ENCODE measurements around the gene SSBP4. TPM values are rescaled to one million over a fixed set of nuclear protein-coding genes. Genes with fewer than 3 reads are reported as not detected.

Gene SSBP4
- total RNA-seq, 1 donor from 2014 or later: 56.6 TPM

DNA sequence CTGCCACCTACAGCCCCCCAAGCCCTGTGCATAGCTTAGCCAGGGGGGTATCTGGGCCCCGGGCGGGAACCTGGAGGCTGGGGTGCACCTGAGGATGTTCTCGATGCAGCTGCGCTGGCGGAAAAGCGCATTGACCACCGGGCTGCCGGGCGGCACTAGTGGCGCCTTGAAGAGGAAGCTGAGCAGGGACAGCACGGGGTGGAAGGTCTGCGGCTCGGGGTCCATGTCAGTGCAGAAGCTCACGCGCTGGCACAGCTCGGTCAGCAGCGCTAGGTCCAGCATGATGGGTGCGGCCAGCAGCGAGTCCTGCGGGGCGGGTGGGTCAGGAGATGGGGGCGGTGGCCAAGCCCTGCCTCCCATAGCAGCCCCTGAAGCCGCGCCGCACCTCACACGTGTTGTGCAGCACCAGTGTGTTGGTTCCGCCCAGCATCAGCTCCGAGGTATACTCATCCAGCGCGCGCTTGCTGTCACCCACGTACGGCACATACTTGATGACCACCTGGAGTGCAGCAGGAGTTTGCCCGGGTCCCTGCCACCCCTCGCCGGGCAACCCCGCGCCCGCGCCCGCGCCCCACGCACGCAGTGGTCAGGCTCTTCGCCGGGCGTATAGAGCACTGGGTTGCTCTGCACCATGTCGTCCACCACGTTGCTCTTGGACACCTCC lies 16.1 kb downstream of the SSBP4 start:
- Histone ChIP-seq H3K9ac (ENCODE audit: low read length) (no peak overlapping the region), H3K4me1 (ENCODE audit: insufficient read depth, low read length) (peaks cover 37% of the 10 kb centered on the region), H3K27me3 (ENCODE audit: insufficient read depth, low read length) (no peaks in the 10 kb centered on the region), H2AFZ (ENCODE audit: low read depth, low read length) (no peak overlapping the region), H3K27ac (ENCODE audit: low read depth, low read length) (no peak overlapping the region), H3K4me2 (ENCODE audit: low read length) (no peak overlapping the region), H3K79me2 (ENCODE audit: insufficient read depth, low read length) (peaks cover 12% of the 10 kb centered on the region), H3K4me3 (ENCODE audit: insufficient read depth, low read depth, low read length) (no peak overlapping the region), H4K20me1 (ENCODE audit: insufficient read depth, low read length) (peaks cover 25% of the 10 kb centered on the region), H3K36me3 (ENCODE audit: insufficient read depth, low read length) (no peaks in the 10 kb centered on the region), H3K9me3 (ENCODE audit: insufficient read depth, low read depth, low read length) (no peaks in the 10 kb centered on the region)
- FAIRE-seq: no peak
- no peak for DNase-seq (ENCODE audit: low read depth)
- Mint-ChIP-seq H3K9me3 (ENCODE audit: unreplicated experiment) (no peaks in the 10 kb centered on the region), H3K4me3 (ENCODE audit: unreplicated experiment) (peak overlapping the region; percentile 69), H3K36me3 (ENCODE audit: low read depth, unreplicated experiment) (peaks cover 3% of the 10 kb centered on the region), H3K4me1 (ENCODE audit: low read depth, unreplicated experiment) (peaks cover 20% of the 10 kb centered on the region), H3K27ac (ENCODE audit: unreplicated experiment) (no peak overlapping the region), H3K27me3 (ENCODE audit: low read depth, unreplicated experiment) (no peaks in the 10 kb centered on the region)
- TF ChIP-seq, protein P1, sequence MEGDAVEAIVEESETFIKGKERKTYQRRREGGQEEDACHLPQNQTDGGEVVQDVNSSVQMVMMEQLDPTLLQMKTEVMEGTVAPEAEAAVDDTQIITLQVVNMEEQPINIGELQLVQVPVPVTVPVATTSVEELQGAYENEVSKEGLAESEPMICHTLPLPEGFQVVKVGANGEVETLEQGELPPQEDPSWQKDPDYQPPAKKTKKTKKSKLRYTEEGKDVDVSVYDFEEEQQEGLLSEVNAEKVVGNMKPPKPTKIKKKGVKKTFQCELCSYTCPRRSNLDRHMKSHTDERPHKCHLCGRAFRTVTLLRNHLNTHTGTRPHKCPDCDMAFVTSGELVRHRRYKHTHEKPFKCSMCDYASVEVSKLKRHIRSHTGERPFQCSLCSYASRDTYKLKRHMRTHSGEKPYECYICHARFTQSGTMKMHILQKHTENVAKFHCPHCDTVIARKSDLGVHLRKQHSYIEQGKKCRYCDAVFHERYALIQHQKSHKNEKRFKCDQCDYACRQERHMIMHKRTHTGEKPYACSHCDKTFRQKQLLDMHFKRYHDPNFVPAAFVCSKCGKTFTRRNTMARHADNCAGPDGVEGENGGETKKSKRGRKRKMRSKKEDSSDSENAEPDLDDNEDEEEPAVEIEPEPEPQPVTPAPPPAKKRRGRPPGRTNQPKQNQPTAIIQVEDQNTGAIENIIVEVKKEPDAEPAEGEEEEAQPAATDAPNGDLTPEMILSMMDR (IDR thresholded peaks at IDR 0.05; ENCODE audit: insufficient read depth, low read depth, low read length): no peak
- TF ChIP-seq EZH2 (IDR thresholded peaks at IDR 0.05; ENCODE audit: insufficient read depth, low read length): no peak

GRCh38 chr19:18435842-18436670 lies 16.9 kb downstream of the SSBP4 start:
- TF ChIP-seq, protein P1 (IDR thresholded peaks at IDR 0.05; ENCODE audit: insufficient read depth, low read depth, low read length): no peak
- no peak for TF ChIP-seq EZH2 (IDR thresholded peaks at IDR 0.05; ENCODE audit: insufficient read depth, low read length)
- Histone ChIP-seq H3K9me3 (ENCODE audit: insufficient read depth, low read depth, low read length) (no peaks in the 10 kb centered on the region), H3K36me3 (ENCODE audit: insufficient read depth, low read length) (no peaks in the 10 kb centered on the region), H3K27ac (ENCODE audit: low read depth, low read length) (no peak overlapping the region), H4K20me1 (ENCODE audit: insufficient read depth, low read length) (peaks cover 33% of the 10 kb centered on the region), H3K4me3 (ENCODE audit: insufficient read depth, low read depth, low read length) (peak overlapping the region; percentile 28), H3K27me3 (ENCODE audit: insufficient read depth, low read length) (no peaks in the 10 kb centered on the region), H2AFZ (ENCODE audit: low read depth, low read length) (no peak overlapping the region), H3K4me1 (ENCODE audit: insufficient read depth, low read length) (peaks cover 37% of the 10 kb centered on the region), H3K4me2 (ENCODE audit: low read length) (peak overlapping the region; percentile 84), H3K9ac (ENCODE audit: low read length) (no peak overlapping the region), H3K79me2 (ENCODE audit: insufficient read depth, low read length) (peaks cover 11% of the 10 kb centered on the region)
- DNase-seq (ENCODE audit: low read depth) (no peak), FAIRE-seq (no peak)
- peak overlapping the region; percentile 79 for H3K4me3 Mint-ChIP-seq (ENCODE audit: unreplicated experiment)
- peaks cover 19% of the 10 kb centered on the region for H3K4me1 Mint-ChIP-seq (ENCODE audit: low read depth, unreplicated experiment)
- H3K27me3 Mint-ChIP-seq (ENCODE audit: low read depth, unreplicated experiment): no peaks in the 10 kb centered on the region
- no peaks in the 10 kb centered on the region for H3K9me3 Mint-ChIP-seq (ENCODE audit: unreplicated experiment)
- H3K36me3 Mint-ChIP-seq (ENCODE audit: low read depth, unreplicated experiment): peaks cover 3% of the 10 kb centered on the region
- H3K27ac Mint-ChIP-seq (ENCODE audit: unreplicated experiment): peak overlapping the region; percentile 77

All from astrocyte (in vitro differentiated cells and primary cell).